HG02610 (cell line): ENCODE results near the gene SLC8A1.

Source experiments
- ATAC-seq: cut with Tn5 transposase; IDR thresholded peaks from one replicate; pipeline ENCODE4 v1.9.1; 2021; ENCODE audit warnings: mild to moderate bottlenecking, moderate library complexity; ENCODE audit not compliant: unreplicated experiment

Gene SLC8A1

GRCh38 chr2:40458271-40458794 is 6.4 kb upstream of the SLC8A1 start:
- no peak for ATAC-seq

- no peak for ATAC-seq
Observed at GRCh38 chr2:40457837-40458236, 5.9 kb upstream of the SLC8A1 start.

DNA sequence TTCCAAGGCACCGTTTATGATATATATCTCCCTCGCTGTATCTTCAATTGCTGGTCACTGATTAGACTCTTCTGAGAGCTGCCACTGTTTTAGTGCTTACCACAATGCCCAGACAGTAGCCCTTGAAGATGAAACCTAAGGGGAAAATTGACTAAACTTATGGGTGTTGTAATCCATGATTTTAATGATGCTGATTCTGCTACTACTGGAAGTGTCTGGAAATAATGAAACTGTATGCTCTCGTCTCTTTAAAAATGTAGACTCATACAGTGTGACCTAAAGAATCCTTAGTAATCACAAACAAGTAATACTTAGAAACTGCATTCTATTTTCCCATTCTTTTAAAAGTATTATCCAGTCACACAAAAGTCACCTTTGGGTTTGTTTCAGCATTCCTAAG is 5.5 kb upstream of the SLC8A1 start:
- no peak for ATAC-seq

DNA sequence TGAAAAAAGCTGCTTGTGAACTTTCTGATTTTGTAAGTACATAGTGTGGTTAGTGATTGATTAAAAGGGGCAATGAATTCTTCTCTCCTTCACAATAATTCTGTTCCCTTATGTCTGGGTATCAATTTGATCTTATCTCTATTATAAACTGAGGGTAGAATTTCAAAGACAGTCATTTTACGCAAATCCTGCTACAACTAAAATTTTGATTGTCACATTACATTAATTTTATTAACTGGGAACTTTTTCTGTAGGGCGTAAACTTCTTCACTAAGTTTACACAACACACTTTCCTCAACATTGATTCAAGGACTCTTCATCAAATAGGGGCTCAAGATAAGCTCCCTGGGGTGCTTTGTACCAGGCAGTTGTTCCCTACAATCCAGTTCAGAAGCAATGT is 5.0 kb upstream of the SLC8A1 start:
- ATAC-seq = no peak

GRCh38 chr2:40455661-40456060 is 3.8 kb upstream of the SLC8A1 start:
- no peak for ATAC-seq

DNA sequence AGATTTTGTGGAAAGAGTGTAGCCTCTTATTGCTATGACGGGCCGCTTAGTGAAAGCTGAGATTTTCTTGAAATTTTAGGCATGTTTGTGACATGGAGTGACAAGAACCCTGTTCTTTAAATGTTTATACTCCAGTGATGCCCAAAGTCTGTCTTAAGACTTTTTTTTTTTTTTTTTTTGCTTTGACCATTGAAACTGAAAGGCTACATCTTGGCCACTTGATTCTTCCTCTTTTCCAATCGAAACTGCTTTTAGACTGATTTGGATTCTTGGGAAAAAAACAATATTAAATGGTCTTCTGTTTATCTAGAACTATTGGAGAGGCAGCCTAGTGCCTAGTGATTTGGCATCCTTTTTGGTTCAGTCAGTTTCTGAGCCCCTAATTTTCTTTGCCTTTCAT is 2.4 kb upstream of the SLC8A1 start:
- no peak for ATAC-seq

DNA sequence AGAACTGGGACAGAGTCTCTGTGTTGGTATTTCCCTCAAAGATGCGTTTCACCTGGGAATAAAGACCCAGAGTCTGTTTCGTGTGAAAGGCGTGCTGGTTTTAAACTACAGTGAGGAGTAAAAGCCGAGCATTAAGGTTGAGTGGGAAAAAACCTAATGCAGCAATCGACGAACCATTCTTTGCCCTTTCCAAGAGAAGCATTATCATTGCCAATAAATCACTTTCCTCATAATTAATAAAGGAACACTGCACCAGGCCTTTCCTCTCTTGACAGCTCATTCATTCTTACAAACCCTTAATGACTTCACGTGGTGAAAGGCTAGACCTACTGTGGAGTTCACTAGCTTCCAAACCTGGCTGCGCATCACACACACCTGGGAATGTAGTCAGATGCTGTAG is 896 bp upstream of the SLC8A1 start:
- no peak for ATAC-seq

GRCh38 chr2:40450796-40451430 is 977 bp downstream of the SLC8A1 start:
- no peak for ATAC-seq

- no peak for ATAC-seq
Observed at GRCh38 chr2:40450066-40450795, 1.7 kb downstream of the SLC8A1 start.

- no peak for ATAC-seq
Observed at GRCh38 chr2:40448476-40449079, 3.3 kb downstream of the SLC8A1 start.

DNA sequence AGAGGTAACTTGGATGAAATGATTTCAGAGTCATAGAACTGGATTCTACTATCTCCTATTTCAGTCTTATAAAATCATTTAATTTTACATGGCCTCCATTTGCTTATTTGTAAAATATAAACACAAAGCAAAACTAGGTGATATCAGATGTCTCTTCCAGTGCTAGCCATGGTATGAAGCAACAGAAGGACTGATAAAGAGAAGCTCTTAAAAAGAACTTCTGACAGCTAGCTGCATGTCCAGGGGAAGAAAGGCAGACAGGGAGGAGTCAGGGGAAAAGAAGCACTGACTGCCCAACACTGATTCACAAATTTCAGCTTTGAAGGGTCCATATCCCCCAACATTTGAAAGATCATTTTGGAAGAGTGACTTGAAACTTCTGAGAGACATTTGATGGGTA is 6.4 kb downstream of the SLC8A1 start:
- ATAC-seq = no peak

- ATAC-seq = no peak
Observed at GRCh38 chr2:40440835-40441234, 11.1 kb downstream of the SLC8A1 start.

DNA sequence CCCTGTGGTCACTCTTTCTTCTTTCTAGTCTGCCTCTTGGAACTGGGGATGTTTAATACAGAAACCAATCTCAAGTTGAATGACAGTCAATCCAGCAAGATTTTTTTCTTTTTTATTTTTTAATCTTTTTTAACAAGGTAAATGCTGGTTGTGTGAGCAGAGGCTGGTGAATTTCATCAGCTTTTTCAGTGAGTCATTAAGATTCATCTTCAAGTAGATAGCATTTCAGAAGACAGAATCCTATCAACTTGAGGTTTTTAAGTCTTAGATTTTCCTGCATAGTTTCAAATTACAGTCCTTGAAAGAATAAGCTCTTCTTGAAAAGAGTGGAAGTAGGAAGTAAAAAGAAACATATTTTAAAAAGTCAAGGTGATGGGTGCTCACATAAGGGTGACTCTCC is 12.4 kb downstream of the SLC8A1 start:
- ATAC-seq = no peak

DNA sequence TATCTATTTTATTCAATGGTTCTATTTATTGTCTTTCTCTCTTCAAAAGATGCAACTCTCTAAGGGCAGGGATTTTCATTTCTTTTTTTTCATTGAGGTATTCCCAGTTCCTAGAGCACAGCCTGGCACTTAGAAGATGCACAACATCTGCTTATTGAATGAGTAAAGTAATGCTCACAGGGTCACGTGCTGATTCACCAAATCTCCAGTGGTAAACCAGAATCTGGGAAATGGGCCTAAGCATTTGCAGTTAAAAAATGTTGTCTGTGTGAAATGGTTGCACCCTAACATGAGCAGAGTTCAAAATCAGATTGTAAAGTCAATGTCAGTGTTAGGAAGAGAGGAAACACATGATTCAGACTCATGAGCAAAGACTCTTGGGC is 15.8 kb downstream of the SLC8A1 start:
- ATAC-seq = no peak

- ATAC-seq = no peak
Observed at GRCh38 chr2:40435426-40436092, 16.3 kb downstream of the SLC8A1 start.

- no peak for ATAC-seq
Observed at GRCh38 chr2:40434731-40435271, 17.1 kb downstream of the SLC8A1 start.

- ATAC-seq = no peak
Observed at GRCh38 chr2:40433736-40434135, 18.2 kb downstream of the SLC8A1 start.

- no peak for ATAC-seq
Observed at GRCh38 chr2:40432921-40433483, 18.9 kb downstream of the SLC8A1 start.

DNA sequence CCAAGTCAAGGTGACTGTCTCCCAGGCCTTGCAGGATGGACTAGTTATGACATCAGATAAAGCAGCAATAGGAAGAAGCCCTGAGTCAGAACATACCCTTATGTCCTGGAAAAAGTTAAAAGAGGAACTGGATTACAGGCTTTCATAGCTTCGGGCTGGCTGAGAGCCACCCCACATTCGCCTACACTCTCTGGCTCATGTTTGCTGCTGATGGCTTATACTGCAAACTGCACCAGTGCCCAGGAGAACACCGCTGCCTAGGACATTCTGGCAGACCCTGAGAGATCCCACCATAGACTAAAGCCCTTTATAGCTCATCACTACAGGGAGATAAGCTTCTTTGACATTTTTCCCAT is 20.3 kb downstream of the SLC8A1 start:
- ATAC-seq = no peak

DNA sequence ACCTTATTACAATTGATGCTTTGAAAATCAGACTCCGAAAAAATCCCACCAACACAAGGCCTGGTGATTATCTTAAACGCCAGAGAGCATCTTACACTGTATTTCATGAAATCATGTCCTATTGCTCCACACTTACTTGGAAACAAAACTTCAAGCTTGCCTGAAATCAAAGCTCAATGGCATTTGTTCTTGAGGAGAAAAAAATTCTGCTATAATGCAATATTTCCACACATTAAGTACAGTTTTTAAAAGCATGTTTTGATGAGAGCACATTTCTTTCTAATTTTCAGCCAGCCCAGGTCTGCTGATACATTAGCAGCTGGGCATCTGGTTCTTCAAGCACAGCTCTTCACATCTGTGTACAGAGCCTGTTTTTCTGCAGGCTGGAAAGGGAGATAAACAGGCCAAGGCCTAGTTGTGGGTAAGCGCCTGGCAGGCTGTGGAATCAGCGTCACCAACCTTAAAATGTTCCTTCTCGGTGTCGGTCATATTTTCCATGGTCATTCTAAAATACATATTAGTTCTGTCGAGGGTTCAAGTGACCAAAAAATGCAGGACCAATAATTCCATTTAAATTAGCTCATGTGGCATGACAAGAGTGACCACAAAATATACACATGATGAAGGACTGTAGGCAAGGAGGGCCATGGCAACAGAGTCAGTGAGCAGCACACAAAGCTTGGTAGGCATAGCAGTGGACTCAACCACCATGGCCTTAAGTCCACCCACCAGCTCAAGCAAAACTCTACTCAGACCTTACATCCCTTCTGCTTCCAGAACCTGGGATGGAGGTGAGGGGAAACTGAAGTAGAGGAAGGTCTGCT is 20.9 kb downstream of the SLC8A1 start:
- no peak for ATAC-seq
